ENCODE results near the gene CASTOR1.

GRCh38 chr22:30289980-30290313, 642 bp upstream of the CASTOR1 start:
- no peak for TF ChIP-seq GATA3 (IDR thresholded peaks at IDR 0.05; ENCODE audit: low read depth, low read length)
- no peak for TF ChIP-seq GATA2 (IDR thresholded peaks at IDR 0.05; ENCODE audit: low read depth, low read length)
